A549 (cell line): ENCODE measurements around the gene ZG16B. TPM values are rescaled to one million over a fixed set of nuclear protein-coding genes. Genes with fewer than 3 reads are reported as not detected.

Experiments used
- ATAC-seq, 2 experiments: fragments of 200-7000 bp in 1 of 2; fragments of >200 bp in 1 of 2; cut with Nextera tagmentation in 1 of 2; cut with Tn5 transposase in 1 of 2; 3 replicates each; pipeline versions ENCODE4 v1.8.0 to v1.9.1; 2018 to 2020; ENCODE audit warnings: mild to moderate bottlenecking in 1 of 2, moderate library complexity in 1 of 2
- CTCF ChIA-PET: fragments of 300-600 bp; sonication (Branson Sonifier 250); formaldehyde crosslinking; extraction: SDS; loops from one replicate; lab custom pipeline; 2021; ENCODE audit warnings: antibody characterized with exemption, inconsistent platforms; lab: Yijun Ruan, JAX
- POLR2A ChIA-PET: fragments of 350-600 bp; formaldehyde crosslinking; extraction: SDS; loops from one replicate; lab custom pipeline; 2021; ENCODE audit warnings: antibody characterized with exemption, inconsistent platforms; lab: Yijun Ruan, JAX
- DNase-seq, 2 experiments: peaks; one replicate each; pipeline versions ENCODE4 v3.0.0 to v3.0.0-alpha.2; 2011 to 2016; ENCODE audit warnings: low read depth in 1 of 2, low spot score in 1 of 2
- FAIRE-seq: peaks from 2 replicates; lab custom pipeline; 2011; peaks lifted over from hg19 to GRCh38; lab: Jason Lieb, UNC
- H3K27ac ChIP-seq, 2 experiments: fragments of >200 bp; sonication (Bioruptor Twin); formaldehyde crosslinking; 3 replicates each; pipeline ENCODE4 v1.5.1; 2016 to 2017
- H3K4me1 ChIP-seq: fragments of >200 bp; sonication (Bioruptor Twin); formaldehyde crosslinking; 3 replicates; pipeline ENCODE4 v1.6.1; 2016
- H3K4me2 ChIP-seq: fragments of >200 bp; sonication (Bioruptor Twin); formaldehyde crosslinking; 3 replicates; pipeline ENCODE4 v1.6.1; 2016
- H3K4me3 ChIP-seq: fragments of >200 bp; sonication (Bioruptor Twin); formaldehyde crosslinking; 3 replicates; pipeline ENCODE4 v1.5.1; 2016
- H3K9me3 ChIP-seq: fragments of >200 bp; sonication (Bioruptor Twin); formaldehyde crosslinking; 3 replicates; pipeline ENCODE4 v1.6.1; 2016
- BCL3 ChIP-seq: fragments of >200 bp; sonication (Bioruptor Twin); formaldehyde crosslinking; IDR thresholded peaks from 3 replicates; pipeline ENCODE4 v1.6.1; 2016
- BHLHE40 ChIP-seq: IDR thresholded peaks from 2 replicates; pipeline ENCODE4 v1.6.1; 2012; ENCODE audit warnings: low read depth, low read length, inconsistent platforms
- CEBPB ChIP-seq, 2 experiments: fragments of >200 bp in 1 of 2; sonication (Bioruptor Twin) in 1 of 2; formaldehyde crosslinking in 1 of 2; IDR thresholded peaks; 2 replicates each; pipeline ENCODE4 v1.6.1; 2012 to 2016
- CHD2 ChIP-seq: fragments of 150-350 bp; IDR thresholded peaks from 2 replicates; pipeline ENCODE4 v1.6.1; 2014; ENCODE audit warnings: low read length; ENCODE audit not compliant: partially characterized antibody
- CHD4 ChIP-seq: fragments of 200-600 bp; sonication (generic); IDR thresholded peaks from 2 replicates; pipeline ENCODE4 v1.6.1; 2016; ENCODE audit warnings: antibody characterized with exemption, mild to moderate bottlenecking, borderline replicate concordance
- E2F6 ChIP-seq: IDR thresholded peaks from 2 replicates; pipeline ENCODE4 v1.6.1; 2012; ENCODE audit warnings: low read depth, borderline replicate concordance
- ELK1 ChIP-seq: fragments of 150-350 bp; IDR thresholded peaks from 2 replicates; pipeline ENCODE4 v1.6.1; 2014; ENCODE audit warnings: low read depth, mild to moderate bottlenecking, low read length
- EP300 ChIP-seq, 2 experiments: fragments of >200 bp; sonication (Bioruptor Twin); formaldehyde crosslinking; IDR thresholded peaks; 2 replicates in 1 of 2; 3 replicates in 1 of 2; pipeline ENCODE4 v1.6.1; 2016 to 2017
- HES2 ChIP-seq: fragments of >200 bp; sonication (Bioruptor Twin); formaldehyde crosslinking; IDR thresholded peaks from 2 replicates; pipeline ENCODE4 v1.6.1; 2016
- HEYL ChIP-seq: fragments of 250-450 bp; sonication (Bioruptor Pico); IDR thresholded peaks from 2 replicates; pipeline ENCODE4 v1.8.0; 2021; ENCODE audit warnings: mild to moderate bottlenecking, moderate library complexity
- JUN ChIP-seq, 2 experiments: fragments of >200 bp; sonication (Bioruptor Twin); formaldehyde crosslinking; IDR thresholded peaks; 2 replicates in 1 of 2; 3 replicates in 1 of 2; pipeline ENCODE4 v1.6.1; 2016 to 2017
- KDM1A ChIP-seq: fragments of 200-600 bp; sonication (generic); IDR thresholded peaks from 2 replicates; pipeline ENCODE4 v1.6.1; 2016; ENCODE audit warnings: low read depth, mild to moderate bottlenecking
- KDM5A ChIP-seq: fragments of 200-600 bp; sonication (generic); IDR thresholded peaks from 2 replicates; pipeline ENCODE4 v1.6.1; 2016; ENCODE audit warnings: antibody characterized with exemption, mild to moderate bottlenecking
- MAX ChIP-seq: IDR thresholded peaks from 2 replicates; pipeline ENCODE4 v1.6.1; 2012
- NPAS2 ChIP-seq: fragments of 250-450 bp; sonication (Bioruptor Pico); IDR thresholded peaks from 2 replicates; pipeline ENCODE4 v1.8.0; 2022; ENCODE audit warnings: mild to moderate bottlenecking, moderate library complexity, borderline replicate concordance
- NR3C1 ChIP-seq: fragments of >200 bp; sonication (Bioruptor Twin); formaldehyde crosslinking; IDR thresholded peaks from 3 replicates; pipeline ENCODE4 v1.6.1; 2017
- PBX3 ChIP-seq: IDR thresholded peaks from 2 replicates; pipeline ENCODE4 v1.6.1; 2012
- RFX5 ChIP-seq: fragments of 450-650 bp; IDR thresholded peaks from 2 replicates; pipeline ENCODE4 v1.7.1; 2014; ENCODE audit warnings: antibody characterized with exemption, mild to moderate bottlenecking, moderate library complexity
- SREBF2 ChIP-seq: fragments of 450-650 bp; IDR thresholded peaks from 2 replicates; pipeline ENCODE4 v1.6.1; 2014; ENCODE audit warnings: mild to moderate bottlenecking, moderate library complexity
- TFCP2L1 ChIP-seq: fragments of 250-450 bp; sonication (Bioruptor Pico); IDR thresholded peaks from 2 replicates; pipeline ENCODE4 v1.5.0; 2021; ENCODE audit warnings: mild to moderate bottlenecking
- ZNF302 ChIP-seq: fragments of 250-450 bp; sonication (Bioruptor Pico); IDR thresholded peaks from 2 replicates; pipeline ENCODE4 v1.9.0; 2021; ENCODE audit warnings: inconsistent platforms, mild to moderate bottlenecking, moderate library complexity
- ZSCAN20 ChIP-seq: fragments of 250-450 bp; sonication (Bioruptor Pico); IDR thresholded peaks from 2 replicates; pipeline ENCODE4 v1.8.0; 2022; ENCODE audit warnings: mild to moderate bottlenecking, moderate library complexity
- WGBS: methylation state at CpG from one replicate; pipeline ENCODE4 v1.1.6; 2017; ENCODE audit errors: missing lambda C conversion rate; 5-methylcytosine and 5-hydroxymethylcytosine counted together
- polyA plus RNA-seq, 4 experiments: library from polyadenylated mRNA; depleted of rRNA in 3 of 4; stranded (reverse); fragments of >200 nt; fragmentation: RNase III in 1 of 4; extraction: RNeasy Plus Mini Kit Qiagen cat#74134 plus additional on column Dnase treatment in 1 of 4; gene quantifications; 2 replicates in 3 of 4; 3 replicates in 1 of 4; pipeline ENCODE4 v1.2.3, GENCODE V29; 2011 to 2017

The ZG16B gene
- polyA plus RNA-seq, 2 of the 4 experiments (the other 2 are of a cell fraction), result 0.40 to 0.85 TPM

- ChIA-PET POLR2A (no interaction called here), CTCF (interaction anchor here (1.0 to 1.1 kb wide), 2 partner anchors 17 to 33 kb away, joined by 4 read pairs; no protein-coding TSS in a partner anchor)
- Histone ChIP-seq H3K4me2 (no peak overlapping the region), H3K9me3 (peaks cover 26% of the 10 kb centered on the region), H3K27ac (no peak overlapping the region), H3K4me1 (no peaks in the 10 kb centered on the region), H3K4me3 (no peak overlapping the region)
- ATAC-seq, result no peak
- WGBS, result 41% methylated on average over 5 of the region's 5 CpGs
- TF ChIP-seq PBX3 (no peak), ZNF302 (no peak), NPAS2 (no peak), RFX5 (no peak), CEBPB (IDR thresholded peaks at IDR 0.05) (no peak)
- no peak for DNase-seq
- no peak for FAIRE-seq
Measured at GRCh38 chr16:2806286-2806685, 23.8 kb upstream of the ZG16B start.

- no peak for DNase-seq
- ChIA-PET CTCF (no interaction called here), POLR2A (no interaction called here)
- no peak overlapping the region for H3K4me3 ChIP-seq
- H3K27ac ChIP-seq, result no peak overlapping the region
- TF ChIP-seq EP300 (IDR thresholded peaks at IDR 0.05), result no peak
- TF ChIP-seq NR3C1, result no peak
- no peak for TF ChIP-seq SREBF2
- no peak for TF ChIP-seq JUN (IDR thresholded peaks at IDR 0.05)
- TF ChIP-seq ELK1, result no peak
- no peak for TF ChIP-seq KDM1A
- no peak for TF ChIP-seq HES2
- no peak for TF ChIP-seq CHD4
- TF ChIP-seq PBX3, result no peak
- TF ChIP-seq BHLHE40, result no peak
- TF ChIP-seq HEYL (CRISPR knock-in tag), result no peak
- TF ChIP-seq, all 56 proteins: peak for 0
- Histone ChIP-seq H3K4me2 (no peak overlapping the region), H3K9me3 (peaks cover 25% of the 10 kb centered on the region), H3K4me1 (no peaks in the 10 kb centered on the region)
- WGBS, result 77% methylated on average over 7 of the region's 7 CpGs
- ATAC-seq, result no peak
- no peak for FAIRE-seq
Measured at GRCh38 chr16:2808181-2808580, 21.9 kb upstream of the ZG16B start.

- Histone ChIP-seq H3K9me3 (peaks cover 14% of the 10 kb centered on the region), H3K4me2 (no peak overlapping the region), H3K27ac (no peak overlapping the region), H3K4me3 (no peak overlapping the region), H3K4me1 (no peaks in the 10 kb centered on the region)
- CTCF ChIA-PET, result interaction anchor here (2.2 kb wide), 1 partner anchor 59 kb away, joined by 5 read pairs; no protein-coding TSS in a partner anchor
- DNase-seq, result no peak
- ATAC-seq, result no peak
- 30% methylated on average over 3 of the region's 3 CpGs for WGBS
- POLR2A ChIA-PET, result no interaction called here
- TF ChIP-seq ZNF302 (no peak), E2F6 (no peak), TFCP2L1 (CRISPR knock-in tag) (no peak), CHD2 (no peak), HEYL (CRISPR knock-in tag) (no peak), KDM5A (no peak), MAX (no peak), BCL3 (no peak), EP300 (IDR thresholded peaks at IDR 0.05) (no peak), ZSCAN20 (CRISPR knock-in tag) (no peak)
- FAIRE-seq, result no peak
Measured at GRCh38 chr16:2809149-2809760, 20.8 kb upstream of the ZG16B start.
